ENCODE measurements around the gene ANTXR1.

Gene ANTXR1

DNA sequence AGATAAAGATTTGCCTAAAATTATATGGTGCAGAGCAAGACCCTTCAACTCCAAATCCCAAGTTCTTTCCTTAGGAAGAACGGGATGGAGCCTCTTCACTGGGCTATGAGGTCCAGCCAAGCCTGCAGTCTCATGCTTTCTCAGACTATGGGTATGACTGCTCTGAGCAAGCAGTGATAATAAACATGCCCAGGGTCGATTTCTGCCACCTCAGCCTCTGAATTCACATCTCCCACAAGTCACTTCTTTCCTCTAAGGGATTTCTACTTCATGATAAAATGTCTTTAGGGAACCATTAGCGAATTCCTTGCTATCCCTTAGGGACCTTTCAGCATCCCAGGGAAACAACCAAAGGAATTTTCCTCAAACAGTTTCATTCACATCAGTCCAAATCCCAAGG, 279.3 kb downstream of the ANTXR1 start:
- H3K9ac ChIP-seq (ENCODE audit: low read depth, low read length), result no peak overlapping the region
- H3K9me3 ChIP-seq (ENCODE audit: control insufficient read depth, insufficient read depth, low read length), result no peaks in the 10 kb centered on the region
- no peaks in the 10 kb centered on the region for H3K4me1 ChIP-seq (ENCODE audit: control insufficient read depth, insufficient read depth, low read length)
- no peaks in the 10 kb centered on the region for H3K36me3 ChIP-seq (ENCODE audit: control insufficient read depth, insufficient read depth, low read length)
- H3K27me3 ChIP-seq (ENCODE audit: control insufficient read depth, insufficient read depth, low read length), result no peaks in the 10 kb centered on the region
- no peak overlapping the region for H3K4me3 ChIP-seq (ENCODE audit: low read depth, low read length)

- Histone ChIP-seq H3K36me3 (ENCODE audit: control insufficient read depth, insufficient read depth, low read length) (no peaks in the 10 kb centered on the region), H3K9ac (ENCODE audit: low read depth, low read length) (no peak overlapping the region), H3K4me1 (ENCODE audit: control insufficient read depth, insufficient read depth, low read length) (no peaks in the 10 kb centered on the region), H3K27me3 (ENCODE audit: control insufficient read depth, insufficient read depth, low read length) (no peaks in the 10 kb centered on the region), H3K4me3 (ENCODE audit: low read depth, low read length) (no peak overlapping the region), H3K9me3 (ENCODE audit: control insufficient read depth, insufficient read depth, low read length) (no peaks in the 10 kb centered on the region)
These were observed 283.4 kb downstream of the ANTXR1 start for GRCh38 chr2:69296421-69296820.

GRCh38 chr2:69297216-69297615, 284.2 kb downstream of the ANTXR1 start:
- Histone ChIP-seq H3K9me3 (ENCODE audit: control insufficient read depth, insufficient read depth, low read length) (no peaks in the 10 kb centered on the region), H3K4me1 (ENCODE audit: control insufficient read depth, insufficient read depth, low read length) (no peaks in the 10 kb centered on the region), H3K4me3 (ENCODE audit: low read depth, low read length) (no peak overlapping the region), H3K9ac (ENCODE audit: low read depth, low read length) (no peak overlapping the region), H3K36me3 (ENCODE audit: control insufficient read depth, insufficient read depth, low read length) (no peaks in the 10 kb centered on the region), H3K27me3 (ENCODE audit: control insufficient read depth, insufficient read depth, low read length) (no peaks in the 10 kb centered on the region)

GRCh38 chr2:69298261-69298660, 285.3 kb downstream of the ANTXR1 start:
- H3K4me3 ChIP-seq (ENCODE audit: low read depth, low read length), result no peak overlapping the region
- H3K36me3 ChIP-seq (ENCODE audit: control insufficient read depth, insufficient read depth, low read length), result no peaks in the 10 kb centered on the region
- no peak overlapping the region for H3K9ac ChIP-seq (ENCODE audit: low read depth, low read length)
- H3K9me3 ChIP-seq (ENCODE audit: control insufficient read depth, insufficient read depth, low read length), result no peaks in the 10 kb centered on the region
- H3K4me1 ChIP-seq (ENCODE audit: control insufficient read depth, insufficient read depth, low read length), result no peaks in the 10 kb centered on the region
- H3K27me3 ChIP-seq (ENCODE audit: control insufficient read depth, insufficient read depth, low read length), result no peaks in the 10 kb centered on the region

GRCh38 chr2:69298862-69299261, 285.9 kb downstream of the ANTXR1 start:
- no peak overlapping the region for H3K9ac ChIP-seq (ENCODE audit: low read depth, low read length)
- no peaks in the 10 kb centered on the region for H3K27me3 ChIP-seq (ENCODE audit: control insufficient read depth, insufficient read depth, low read length)
- H3K4me1 ChIP-seq (ENCODE audit: control insufficient read depth, insufficient read depth, low read length), result no peaks in the 10 kb centered on the region
- no peak overlapping the region for H3K4me3 ChIP-seq (ENCODE audit: low read depth, low read length)
- H3K36me3 ChIP-seq (ENCODE audit: control insufficient read depth, insufficient read depth, low read length), result no peaks in the 10 kb centered on the region
- H3K9me3 ChIP-seq (ENCODE audit: control insufficient read depth, insufficient read depth, low read length), result no peaks in the 10 kb centered on the region

Data from iPS-15b (cell line).